ENCODE measurements around the gene RIT2.

DNA sequence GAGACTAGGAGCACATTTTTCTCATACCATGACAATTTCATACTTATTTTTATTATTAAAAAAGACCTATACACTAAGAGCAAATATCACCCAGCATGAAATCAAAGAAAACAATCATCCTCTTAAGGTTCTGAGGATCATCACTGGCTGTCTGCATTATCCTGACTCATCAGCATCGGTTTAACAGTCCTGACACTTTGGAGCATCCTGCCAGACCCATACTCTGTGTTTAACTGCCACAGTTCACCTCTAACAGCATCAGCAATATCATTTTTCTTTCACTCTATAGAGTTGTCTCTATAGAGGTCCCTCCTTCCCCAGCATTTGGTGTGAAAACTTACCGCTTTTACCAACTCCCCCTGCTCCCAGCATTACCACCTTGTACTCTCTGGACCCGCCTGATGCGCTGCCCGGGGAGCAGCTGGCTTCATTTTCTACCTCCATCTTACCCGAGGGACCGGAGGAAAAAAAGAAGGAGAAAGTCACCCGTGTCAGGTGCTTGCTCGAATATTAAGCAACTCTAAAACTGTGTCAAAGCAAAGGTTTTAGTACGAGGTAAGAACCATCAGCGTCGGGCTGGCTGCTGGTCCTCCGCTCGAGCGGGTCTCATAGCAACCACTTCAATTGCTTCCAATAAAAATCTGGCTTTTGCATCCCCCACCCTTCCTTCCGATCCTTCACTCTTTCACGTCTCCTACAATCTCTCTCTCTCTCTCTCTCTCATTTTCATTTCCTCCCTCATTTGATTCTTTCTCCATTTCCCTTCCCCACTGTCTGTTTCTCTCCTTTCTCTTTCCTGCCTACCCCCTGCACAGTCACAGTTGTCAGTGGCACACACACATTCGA is at the start of gene RIT2:
- TF ChIP-seq, protein P1, sequence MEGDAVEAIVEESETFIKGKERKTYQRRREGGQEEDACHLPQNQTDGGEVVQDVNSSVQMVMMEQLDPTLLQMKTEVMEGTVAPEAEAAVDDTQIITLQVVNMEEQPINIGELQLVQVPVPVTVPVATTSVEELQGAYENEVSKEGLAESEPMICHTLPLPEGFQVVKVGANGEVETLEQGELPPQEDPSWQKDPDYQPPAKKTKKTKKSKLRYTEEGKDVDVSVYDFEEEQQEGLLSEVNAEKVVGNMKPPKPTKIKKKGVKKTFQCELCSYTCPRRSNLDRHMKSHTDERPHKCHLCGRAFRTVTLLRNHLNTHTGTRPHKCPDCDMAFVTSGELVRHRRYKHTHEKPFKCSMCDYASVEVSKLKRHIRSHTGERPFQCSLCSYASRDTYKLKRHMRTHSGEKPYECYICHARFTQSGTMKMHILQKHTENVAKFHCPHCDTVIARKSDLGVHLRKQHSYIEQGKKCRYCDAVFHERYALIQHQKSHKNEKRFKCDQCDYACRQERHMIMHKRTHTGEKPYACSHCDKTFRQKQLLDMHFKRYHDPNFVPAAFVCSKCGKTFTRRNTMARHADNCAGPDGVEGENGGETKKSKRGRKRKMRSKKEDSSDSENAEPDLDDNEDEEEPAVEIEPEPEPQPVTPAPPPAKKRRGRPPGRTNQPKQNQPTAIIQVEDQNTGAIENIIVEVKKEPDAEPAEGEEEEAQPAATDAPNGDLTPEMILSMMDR (IDR thresholded peaks at IDR 0.05), result no peak
- no peak for TF ChIP-seq POLR2A (IDR thresholded peaks at IDR 0.05)

Measured in Peyer's patch (tissue), 4 donors.